Tibial nerve (tissue), 4 donors: ENCODE data around the gene SMARCA4. TPM values are rescaled to one million over a fixed set of nuclear protein-coding genes. Genes with fewer than 3 reads are reported as not detected.
"Not testable (repeated sequence)": the region's sequence is repeated elsewhere in the genome, so short reads cannot be mapped to it uniquely, and the experiment has no call there.

ENCODE experiments used
- DNase-seq, 2 donors: peaks; one replicate each; pipeline ENCODE4 v3.0.0-alpha.2; 2019; ENCODE audit warnings: low spot score in 2 of 2
- H3K27ac ChIP-seq, 4 donors: fragments of 200-600 bp; sonication (generic) in 3 of 4; one replicate each; pipeline ENCODE4 v1.5.1; 2017 to 2019; ENCODE audit warnings: mild to moderate bottlenecking in 1 of 4
- H3K27me3 ChIP-seq, 2 donors: fragments of 200-600 bp; sonication (generic) in 1 of 2; one replicate each; pipeline versions ENCODE4 v1.5.1 to v1.6.0; 2017 to 2019
- H3K36me3 ChIP-seq, 3 donors: fragments of 200-600 bp; sonication (generic); one replicate each; pipeline ENCODE4 v1.5.1; 2018 to 2019
- H3K4me1 ChIP-seq, 4 donors: fragments of 200-600 bp; sonication (generic) in 3 of 4; one replicate each; pipeline ENCODE4 v1.5.1; 2017 to 2019
- H3K4me3 ChIP-seq, 4 donors: fragments of 200-600 bp; sonication (generic) in 3 of 4; one replicate each; pipeline ENCODE4 v1.5.1; 2017 to 2019; ENCODE audit warnings: mild to moderate bottlenecking in 1 of 4, moderate library complexity in 1 of 4
- H3K9me3 ChIP-seq, 4 donors: fragments of 200-600 bp; sonication (generic) in 3 of 4; one replicate each; pipeline ENCODE4 v1.5.1; 2017 to 2019
- EP300 ChIP-seq, 2 donors: sonication (generic); formaldehyde crosslinking; IDR thresholded peaks; one replicate each; pipeline ENCODE4 v1.6.1; 2017; ENCODE audit warnings: antibody characterized with exemption in 2 of 2, mild to moderate bottlenecking in 1 of 2
- POLR2A ChIP-seq, 2 donors: fragments of 450-650 bp; IDR thresholded peaks; one replicate each; pipeline ENCODE4 v1.6.1; 2017; ENCODE audit warnings: antibody characterized with exemption in 2 of 2, mild to moderate bottlenecking in 2 of 2, moderate library complexity in 2 of 2
- WGBS, 2 donors: methylation state at CpG; one replicate each; pipeline ENCODE4 v1.1.5; 2018; 5-methylcytosine and 5-hydroxymethylcytosine counted together
- total RNA-seq, 4 donors: library from RNA; depleted of rRNA; stranded (reverse); fragments of >200 nt; gene quantifications; one replicate each; pipeline ENCODE4 v1.1.0, GENCODE V29; 2016
- TF ChIP-seq, protein P1 (sequence below), 5 experiments: fragments of 200-600 bp in 3 of 5; fragments of 450-650 bp in 2 of 5; sonication (generic) in 3 of 5; IDR thresholded peaks; one replicate each; pipeline ENCODE4 v1.5.1; 2016 to 2019; ENCODE audit warnings: antibody characterized with exemption in 5 of 5, mild to moderate bottlenecking in 3 of 5, moderate library complexity in 2 of 5

Gene SMARCA4
- total RNA-seq, 4 donors from 2014 or later, result 54.2 to 122 (median 73.9) TPM

DNA sequence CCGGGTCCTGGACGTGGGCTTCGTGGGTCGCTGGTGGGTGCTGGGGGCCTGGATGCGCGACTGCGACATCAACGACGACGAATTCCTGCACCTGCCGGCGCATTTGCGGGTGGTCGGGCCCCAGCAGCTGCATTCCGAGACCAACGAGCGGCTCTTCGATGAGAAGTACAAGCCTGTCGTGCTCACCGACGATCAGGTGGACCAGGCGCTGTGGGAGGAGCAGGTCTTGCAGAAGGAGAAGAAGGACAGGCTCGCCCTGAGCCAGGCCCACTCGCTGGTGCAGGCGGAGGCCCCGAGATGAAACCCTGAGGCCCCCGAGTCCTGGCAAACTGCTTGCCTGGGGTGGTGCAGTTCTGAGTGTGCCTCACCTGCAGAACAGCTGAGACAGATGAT lies 31.4 kb upstream of the SMARCA4 start:
- Histone ChIP-seq H3K27me3 (no peaks in the 10 kb centered on the region), H3K4me3 (peak overlapping the region; percentile 81 to 98 (median 93)), H3K36me3 (peaks cover 0 to 47% (median 0%) of the 10 kb centered on the region in 3 donors), H3K4me1 (peaks cover 0 to 38% (median 17%) of the 10 kb centered on the region in 4 donors), H3K9me3 (no peaks in the 10 kb centered on the region), H3K27ac (peak overlapping the region in 2 of 4 donors; percentile 81 to 93)
- 9 to 20% methylated on average over 10 to 25 of the region's 27 CpGs for WGBS, 2 donors
- TF ChIP-seq, protein P1, sequence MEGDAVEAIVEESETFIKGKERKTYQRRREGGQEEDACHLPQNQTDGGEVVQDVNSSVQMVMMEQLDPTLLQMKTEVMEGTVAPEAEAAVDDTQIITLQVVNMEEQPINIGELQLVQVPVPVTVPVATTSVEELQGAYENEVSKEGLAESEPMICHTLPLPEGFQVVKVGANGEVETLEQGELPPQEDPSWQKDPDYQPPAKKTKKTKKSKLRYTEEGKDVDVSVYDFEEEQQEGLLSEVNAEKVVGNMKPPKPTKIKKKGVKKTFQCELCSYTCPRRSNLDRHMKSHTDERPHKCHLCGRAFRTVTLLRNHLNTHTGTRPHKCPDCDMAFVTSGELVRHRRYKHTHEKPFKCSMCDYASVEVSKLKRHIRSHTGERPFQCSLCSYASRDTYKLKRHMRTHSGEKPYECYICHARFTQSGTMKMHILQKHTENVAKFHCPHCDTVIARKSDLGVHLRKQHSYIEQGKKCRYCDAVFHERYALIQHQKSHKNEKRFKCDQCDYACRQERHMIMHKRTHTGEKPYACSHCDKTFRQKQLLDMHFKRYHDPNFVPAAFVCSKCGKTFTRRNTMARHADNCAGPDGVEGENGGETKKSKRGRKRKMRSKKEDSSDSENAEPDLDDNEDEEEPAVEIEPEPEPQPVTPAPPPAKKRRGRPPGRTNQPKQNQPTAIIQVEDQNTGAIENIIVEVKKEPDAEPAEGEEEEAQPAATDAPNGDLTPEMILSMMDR (IDR thresholded peaks at IDR 0.05), result no peak
- TF ChIP-seq EP300 (IDR thresholded peaks at IDR 0.05) (no peak), POLR2A (IDR thresholded peaks at IDR 0.05) (no peak)
- no peak for DNase-seq

- H3K4me1 ChIP-seq, result peaks cover 0 to 15% (median 2%) of the 10 kb centered on the region in 4 donors
- DNase-seq, result no peak
- TF ChIP-seq, protein P1 (IDR thresholded peaks at IDR 0.05), result no peak
- no peak for TF ChIP-seq EP300 (IDR thresholded peaks at IDR 0.05)
- no peak for TF ChIP-seq POLR2A (IDR thresholded peaks at IDR 0.05)
- 86 to 93% methylated on average over 7 to 9 of the region's 9 CpGs for WGBS, 2 donors
- no peak overlapping the region for H3K27ac ChIP-seq
- H3K36me3 ChIP-seq, result peaks cover 0 to 32% (median 0%) of the 10 kb centered on the region in 3 donors
- no peak overlapping the region for H3K4me3 ChIP-seq
- no peaks in the 10 kb centered on the region for H3K27me3 ChIP-seq
- no peaks in the 10 kb centered on the region for H3K9me3 ChIP-seq
These were observed 25.3 kb upstream of the SMARCA4 start for GRCh38 chr19:10935371-10936059.

- H3K27me3 ChIP-seq, result no peaks in the 10 kb centered on the region
- H3K4me1 ChIP-seq, result peaks cover 0 to 8% (median 2%) of the 10 kb centered on the region in 4 donors
- H3K9me3 ChIP-seq, result no peaks in the 10 kb centered on the region
- TF ChIP-seq, protein P1 (IDR thresholded peaks at IDR 0.05), result peak; percentile 23 to 57 (median 50)
- TF ChIP-seq EP300 (IDR thresholded peaks at IDR 0.05), result no peak
- WGBS, 2 donors, result 2 to 6% methylated on average over 11 of the region's 11 CpGs
- H3K27ac ChIP-seq, result no peak overlapping the region
- no peak overlapping the region for H3K4me3 ChIP-seq
- DNase-seq, result peak in 1 of 2 donors; percentile 66
- peaks cover 0 to 20% (median 0%) of the 10 kb centered on the region in 3 donors for H3K36me3 ChIP-seq
These were observed 24.2 kb upstream of the SMARCA4 start for GRCh38 chr19:10936661-10937084.

- H3K27ac ChIP-seq, H3K4me3 ChIP-seq: not testable (repeated sequence)
- WGBS, 2 donors, result 82 to 84% methylated on average over 14 of the region's 14 CpGs
These were observed 19.2 kb upstream of the SMARCA4 start for GRCh38 chr19:10941649-10942048.

DNA sequence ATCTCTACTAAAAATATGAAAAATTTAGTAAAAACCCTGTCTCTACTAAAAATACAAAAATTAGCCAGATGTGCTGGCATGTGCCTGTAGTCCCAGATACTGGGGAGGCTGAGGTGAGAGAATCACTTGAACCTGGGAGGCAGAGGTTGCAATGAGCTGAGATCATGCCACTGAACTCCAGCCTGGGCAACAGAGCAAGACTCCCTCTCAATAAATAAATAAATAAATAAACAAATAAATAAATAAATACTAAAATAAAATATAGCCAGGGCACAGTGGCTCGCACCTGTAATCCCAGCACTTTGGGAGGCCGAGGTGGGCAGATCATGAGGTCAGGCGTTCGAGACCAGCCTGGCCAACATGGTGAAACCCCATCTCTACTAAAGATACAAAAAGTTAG lies 17.4 kb upstream of the SMARCA4 start:
- not testable (repeated sequence) for H3K27ac ChIP-seq, H3K9me3 ChIP-seq, H3K36me3 ChIP-seq, H3K4me3 ChIP-seq, H3K4me1 ChIP-seq, DNase-seq, H3K27me3 ChIP-seq
- WGBS, 2 donors, result 95% methylated on average over 4 of the region's 4 CpGs

More at GRCh38 chr19:10941649-10942048, 19.2 kb upstream of the SMARCA4 start:
- H3K36me3 ChIP-seq, DNase-seq, H3K9me3 ChIP-seq, H3K4me1 ChIP-seq, H3K27me3 ChIP-seq: not testable (repeated sequence)

- Histone ChIP-seq H3K27me3 (no peaks in the 10 kb centered on the region), H3K27ac (no peak overlapping the region), H3K4me3 (no peak overlapping the region), H3K9me3 (no peaks in the 10 kb centered on the region), H3K36me3 (no peaks in the 10 kb centered on the region), H3K4me1 (peaks cover 0 to 5% (median 0%) of the 10 kb centered on the region in 4 donors)
- no peak for DNase-seq
- TF ChIP-seq, protein P1 (IDR thresholded peaks at IDR 0.05), result no peak
- no peak for TF ChIP-seq EP300 (IDR thresholded peaks at IDR 0.05)
- no peak for TF ChIP-seq POLR2A (IDR thresholded peaks at IDR 0.05)
- 90 to 97% methylated on average over 4 of the region's 4 CpGs for WGBS, 2 donors
These were observed 15.6 kb upstream of the SMARCA4 start for GRCh38 chr19:10945264-10945663.
